ENCODE results near the gene BUD23. TPM values are rescaled to one million over a fixed set of nuclear protein-coding genes. Genes with fewer than 3 reads are reported as not detected.

Gene BUD23
- total and polyA plus RNA-seq, 2 donors (not counting 3 experiments of a cell fraction or from before 2014, with no cell fraction given), result 62.1 to 64.6 TPM

DNA sequence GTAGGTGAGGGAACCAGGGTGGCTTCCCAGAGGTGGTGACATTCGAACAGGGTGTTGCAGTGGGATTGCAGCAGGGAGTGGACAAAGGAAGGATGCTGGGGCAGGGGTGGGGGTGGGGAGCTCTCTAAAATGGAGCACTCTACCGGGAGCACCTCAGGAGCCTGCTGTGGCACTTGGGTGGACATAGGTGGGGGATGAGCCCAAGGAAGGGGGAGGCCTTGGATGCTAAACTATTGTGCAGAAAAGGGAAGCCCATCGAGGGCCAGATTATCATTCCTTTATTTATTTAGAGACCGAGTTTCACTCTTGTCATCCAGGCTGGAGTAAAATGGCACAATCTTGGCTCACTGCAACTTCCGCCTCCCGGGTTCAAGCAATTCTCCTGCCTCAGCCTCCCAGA lies 39.4 kb downstream of the BUD23 start:
- peaks cover 8% of the 10 kb centered on the region for H3K79me2 ChIP-seq (ENCODE audit: control insufficient read depth, insufficient read depth, low read length)
- FAIRE-seq (no peak), DNase-seq (ENCODE audit: low read depth, low spot score) (no peak)
- TF ChIP-seq, protein P1, sequence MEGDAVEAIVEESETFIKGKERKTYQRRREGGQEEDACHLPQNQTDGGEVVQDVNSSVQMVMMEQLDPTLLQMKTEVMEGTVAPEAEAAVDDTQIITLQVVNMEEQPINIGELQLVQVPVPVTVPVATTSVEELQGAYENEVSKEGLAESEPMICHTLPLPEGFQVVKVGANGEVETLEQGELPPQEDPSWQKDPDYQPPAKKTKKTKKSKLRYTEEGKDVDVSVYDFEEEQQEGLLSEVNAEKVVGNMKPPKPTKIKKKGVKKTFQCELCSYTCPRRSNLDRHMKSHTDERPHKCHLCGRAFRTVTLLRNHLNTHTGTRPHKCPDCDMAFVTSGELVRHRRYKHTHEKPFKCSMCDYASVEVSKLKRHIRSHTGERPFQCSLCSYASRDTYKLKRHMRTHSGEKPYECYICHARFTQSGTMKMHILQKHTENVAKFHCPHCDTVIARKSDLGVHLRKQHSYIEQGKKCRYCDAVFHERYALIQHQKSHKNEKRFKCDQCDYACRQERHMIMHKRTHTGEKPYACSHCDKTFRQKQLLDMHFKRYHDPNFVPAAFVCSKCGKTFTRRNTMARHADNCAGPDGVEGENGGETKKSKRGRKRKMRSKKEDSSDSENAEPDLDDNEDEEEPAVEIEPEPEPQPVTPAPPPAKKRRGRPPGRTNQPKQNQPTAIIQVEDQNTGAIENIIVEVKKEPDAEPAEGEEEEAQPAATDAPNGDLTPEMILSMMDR (IDR thresholded peaks at IDR 0.05; ENCODE audit: extremely low read depth in 1 of 2, insufficient read depth in 1 of 2, low read depth in 1 of 2, low read length in 2 of 2), result no peak
- TF ChIP-seq JUN (IDR thresholded peaks at IDR 0.05; ENCODE audit: borderline replicate concordance, insufficient read depth, insufficient read length, low read depth), result no peak
- H3K4me3 ChIP-seq (replicated peaks in 1 of 3; ENCODE audit: insufficient read depth in 1 of 3, low read depth in 1 of 3, low read length in 3 of 3), result no peak overlapping the region
- dilution Hi-C loops (cut with MboI; ENCODE audit: extremely low pct_ligation_motif_present, low sequenced_read_pairs), result no loop called here
- intact Hi-C loops (cut with micrococcal nuclease), result no loop called here
- no peaks in the 10 kb centered on the region for H3K27me3 ChIP-seq (ENCODE audit: control insufficient read depth in 2 of 2, insufficient read depth in 2 of 2, low read length in 2 of 2)
- no TSS peak for BruUV-seq (replicated peaks)
- no peak overlapping the region for H2AFZ ChIP-seq (ENCODE audit: low read depth, low read length)
- no peaks in the 10 kb centered on the region for H3K9me3 ChIP-seq (replicated peaks; ENCODE audit: control insufficient read depth, insufficient read depth, low read length)
- no peaks in the 10 kb centered on the region for H3K9me1 ChIP-seq (replicated peaks; ENCODE audit: control insufficient read depth, extremely low read depth, insufficient read depth, low read length)
- H3K4me1 ChIP-seq (ENCODE audit: control insufficient read depth, extremely low read depth, insufficient read depth, low read length), result peaks cover 9% of the 10 kb centered on the region
- ChIA-PET CTCF (interaction anchor here (0.9 to 8.6 kb wide), 4 partner anchors 9 to 112 kb away, joined by 3 to 270 read pairs (median 4); no protein-coding TSS in a partner anchor), POLR2A (no interaction called here)
- H3K27ac ChIP-seq (ENCODE audit: insufficient read depth, low read depth, low read length), result no peak overlapping the region
- no peaks in the 10 kb centered on the region for H4K20me1 ChIP-seq (replicated peaks; ENCODE audit: control insufficient read depth, extremely low read depth, insufficient read depth, low read length)
- no peak overlapping the region for H3K4me2 ChIP-seq (ENCODE audit: insufficient read depth, low read length)
- H3K36me3 ChIP-seq (ENCODE audit: control insufficient read depth in 2 of 2, extremely low read depth in 1 of 2, insufficient read depth in 2 of 2, low read length in 2 of 2), result no peaks in the 10 kb centered on the region
- no peak overlapping the region for H3K9ac ChIP-seq (replicated peaks; ENCODE audit: extremely low read depth, insufficient read depth, low read length)

DNA sequence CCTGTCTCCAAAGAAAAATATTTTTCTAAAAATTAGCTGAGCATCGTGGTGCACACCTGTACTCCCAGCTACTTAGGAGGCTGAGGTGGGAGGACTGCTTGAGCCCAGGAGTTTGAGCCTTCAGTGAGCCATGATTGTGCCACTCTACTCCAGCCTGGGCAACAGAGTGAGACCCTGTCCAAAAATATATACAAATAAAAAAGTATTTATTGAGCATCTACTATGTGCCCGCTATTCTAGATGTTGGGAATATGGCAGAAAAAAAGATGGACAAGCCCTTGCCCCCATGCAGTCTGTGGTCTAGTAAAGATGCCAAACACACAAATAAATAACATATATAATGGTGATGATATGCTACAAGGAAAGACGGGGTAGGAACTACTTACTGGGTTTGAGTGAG lies 40.4 kb downstream of the BUD23 start:
- H3K9ac ChIP-seq (replicated peaks; ENCODE audit: extremely low read depth, insufficient read depth, low read length), result no peak overlapping the region
- no peak overlapping the region for H3K27ac ChIP-seq (ENCODE audit: insufficient read depth, low read depth, low read length)
- H2AFZ ChIP-seq (ENCODE audit: low read depth, low read length), result no peak overlapping the region
- H4K20me1 ChIP-seq (replicated peaks; ENCODE audit: control insufficient read depth, extremely low read depth, insufficient read depth, low read length), result no peaks in the 10 kb centered on the region
- intact Hi-C loops (cut with micrococcal nuclease), result loop anchor here (2.0 kb wide), 1 partner anchor 57 kb away; the partner anchor contains the start of gene VPS37D
- no peak for DNase-seq (ENCODE audit: low read depth, low spot score)
- no peaks in the 10 kb centered on the region for H3K36me3 ChIP-seq (ENCODE audit: control insufficient read depth in 2 of 2, extremely low read depth in 1 of 2, insufficient read depth in 2 of 2, low read length in 2 of 2)
- CTCF ChIA-PET, result interaction anchor here (0.6 to 8.6 kb wide), 5 partner anchors 10 to 113 kb away, joined by 3 to 270 read pairs (median 4); no protein-coding TSS in a partner anchor
- no TSS peak for BruUV-seq (replicated peaks)
- no peak overlapping the region for H3K4me3 ChIP-seq (replicated peaks in 1 of 3; ENCODE audit: insufficient read depth in 1 of 3, low read depth in 1 of 3, low read length in 3 of 3)
- H3K4me1 ChIP-seq (ENCODE audit: control insufficient read depth, extremely low read depth, insufficient read depth, low read length), result peaks cover 1% of the 10 kb centered on the region
- no peaks in the 10 kb centered on the region for H3K9me1 ChIP-seq (replicated peaks; ENCODE audit: control insufficient read depth, extremely low read depth, insufficient read depth, low read length)
- H3K27me3 ChIP-seq (ENCODE audit: control insufficient read depth in 2 of 2, insufficient read depth in 2 of 2, low read length in 2 of 2), result no peaks in the 10 kb centered on the region
- dilution Hi-C loops (cut with MboI; ENCODE audit: extremely low pct_ligation_motif_present, low sequenced_read_pairs), result no loop called here
- H3K79me2 ChIP-seq (ENCODE audit: control insufficient read depth, insufficient read depth, low read length), result peaks cover 2% of the 10 kb centered on the region
- no peak for FAIRE-seq
- POLR2A ChIA-PET, result no interaction called here
- no peak for TF ChIP-seq MYC (IDR thresholded peaks at IDR 0.05; ENCODE audit: low read depth, low read length)
- TF ChIP-seq, protein P1 (IDR thresholded peaks at IDR 0.05; ENCODE audit: extremely low read depth in 1 of 2, insufficient read depth in 1 of 2, low read depth in 1 of 2, low read length in 2 of 2), result no peak
- no peak for TF ChIP-seq EZH2 (IDR thresholded peaks at IDR 0.05; ENCODE audit: borderline replicate concordance, low read depth, low read length, severe bottlenecking)
- no peak for TF ChIP-seq POLR2AphosphoS5 (IDR thresholded peaks at IDR 0.05; ENCODE audit: insufficient read depth, low read depth, low read length)
- no peak for TF ChIP-seq JUN (IDR thresholded peaks at IDR 0.05; ENCODE audit: borderline replicate concordance, insufficient read depth, insufficient read length, low read depth)
- no peak for TF ChIP-seq FOS (IDR thresholded peaks at IDR 0.05; ENCODE audit: borderline replicate concordance, insufficient read depth, low read length)
- TF ChIP-seq, protein P2, sequence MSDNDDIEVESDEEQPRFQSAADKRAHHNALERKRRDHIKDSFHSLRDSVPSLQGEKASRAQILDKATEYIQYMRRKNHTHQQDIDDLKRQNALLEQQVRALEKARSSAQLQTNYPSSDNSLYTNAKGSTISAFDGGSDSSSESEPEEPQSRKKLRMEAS (IDR thresholded peaks at IDR 0.05; ENCODE audit: insufficient read depth, insufficient read length), result no peak
- no peak for TF ChIP-seq POLR2A (IDR thresholded peaks at IDR 0.05; ENCODE audit: low read depth, low read length)
- no peak for TF ChIP-seq GATA2 (IDR thresholded peaks at IDR 0.05; ENCODE audit: insufficient read depth, insufficient read length, low read depth, low read length)
- H3K4me2 ChIP-seq (ENCODE audit: insufficient read depth, low read length), result no peak overlapping the region
- no peaks in the 10 kb centered on the region for H3K9me3 ChIP-seq (replicated peaks; ENCODE audit: control insufficient read depth, insufficient read depth, low read length)

All from endothelial cell of umbilical vein (primary cell).